Parathyroid adenoma (tissue), 2 donors: ENCODE data around the gene TADA1.

Experiments used
- H2AFZ ChIP-seq: fragments of 300-600 bp; sonication (generic); one replicate; pipeline ENCODE4 v1.7.0; 2017; ENCODE audit warnings: antibody characterized with exemption, mild to moderate bottlenecking
- H3K27ac ChIP-seq: fragments of 300-600 bp; sonication (generic); one replicate; pipeline ENCODE4 v1.7.0; 2017
- H3K27me3 ChIP-seq: fragments of 300-600 bp; sonication (generic); one replicate; pipeline ENCODE4 v1.7.0; 2017; ENCODE audit warnings: low read length; ENCODE audit not compliant: control insufficient read depth, insufficient read depth
- H3K36me3 ChIP-seq: fragments of 300-600 bp; sonication (generic); one replicate; pipeline ENCODE4 v1.7.0; 2017; ENCODE audit warnings: low read length; ENCODE audit not compliant: control insufficient read depth, insufficient read depth
- H3K4me1 ChIP-seq: fragments of 300-600 bp; sonication (generic); one replicate; pipeline ENCODE4 v1.7.0; 2017; ENCODE audit warnings: control low read depth
- H3K4me2 ChIP-seq: fragments of 300-600 bp; sonication (generic); one replicate; pipeline ENCODE4 v1.7.0; 2017; ENCODE audit warnings: low read length
- H3K4me3 ChIP-seq: fragments of 300-600 bp; sonication (generic); one replicate; pipeline ENCODE4 v1.7.0; 2017; ENCODE audit warnings: low read depth, low read length
- H3K79me2 ChIP-seq: fragments of 300-600 bp; sonication (generic); one replicate; pipeline ENCODE4 v1.7.0; 2017; ENCODE audit warnings: control low read depth
- H3K9ac ChIP-seq: fragments of 300-600 bp; sonication (generic); one replicate; pipeline ENCODE4 v1.7.0; 2017; ENCODE audit warnings: mild to moderate bottlenecking
- H3K9me3 ChIP-seq: fragments of 300-600 bp; sonication (generic); one replicate; pipeline ENCODE4 v1.7.0; 2017; ENCODE audit warnings: low read length; ENCODE audit not compliant: control insufficient read depth
- TF ChIP-seq, protein P1 (sequence below): fragments of 300-600 bp; sonication (generic); IDR thresholded peaks from one replicate; pipeline ENCODE4 v1.7.0; 2017; ENCODE audit warnings: antibody characterized with exemption, mild to moderate bottlenecking
- donor health status: primary hyperparathyroidism.

Gene TADA1

DNA sequence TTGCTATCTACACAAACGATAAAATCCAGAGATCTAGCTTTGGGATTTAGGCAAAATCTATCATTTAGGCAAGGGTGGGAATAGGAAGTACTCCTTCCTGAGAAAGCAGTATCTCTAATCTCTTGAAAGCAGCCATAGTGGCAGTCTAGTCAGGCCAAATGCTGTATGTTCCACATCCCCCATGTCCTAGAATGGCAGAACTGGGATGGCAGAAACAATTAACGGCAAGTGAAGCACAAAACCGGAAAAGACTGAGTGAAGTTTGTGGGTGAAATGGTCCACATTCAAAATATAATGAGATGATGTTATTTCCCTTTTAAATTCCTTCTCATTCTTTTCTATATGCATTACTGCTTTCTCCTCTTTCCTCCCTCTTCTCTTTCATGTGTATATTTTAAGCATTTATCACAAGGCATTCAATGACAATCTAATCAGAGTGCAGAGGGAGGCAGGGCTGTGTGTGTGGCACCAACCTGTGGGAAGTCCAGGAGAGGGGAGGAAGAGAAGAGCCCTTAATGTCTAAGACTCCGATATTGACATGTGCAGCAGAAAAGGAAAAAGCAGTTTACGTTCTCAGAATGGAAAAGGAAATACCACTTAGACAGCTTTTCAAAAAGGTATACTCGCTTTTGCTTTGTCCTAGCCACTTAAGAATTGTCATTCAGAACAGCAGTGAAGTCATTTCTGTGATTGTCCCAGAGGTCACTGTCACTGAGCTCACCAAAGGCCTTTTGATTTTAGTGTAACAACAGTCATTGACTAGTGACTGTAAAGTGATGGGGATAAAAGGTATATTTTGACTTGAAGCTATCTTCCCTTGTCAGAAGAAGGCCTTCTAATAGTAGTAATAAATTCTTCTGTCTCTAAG is 42.3 kb upstream of the TADA1 start:
- Histone ChIP-seq H3K9me3 (no peaks in the 10 kb centered on the region), H3K36me3 (no peaks in the 10 kb centered on the region), H2AFZ (no peak overlapping the region), H3K9ac (no peak overlapping the region), H3K79me2 (no peaks in the 10 kb centered on the region), H3K4me2 (no peak overlapping the region), H3K4me1 (no peaks in the 10 kb centered on the region), H3K27ac (no peak overlapping the region), H3K27me3 (peaks cover 8% of the 10 kb centered on the region), H3K4me3 (no peak overlapping the region)
- TF ChIP-seq, protein P1, sequence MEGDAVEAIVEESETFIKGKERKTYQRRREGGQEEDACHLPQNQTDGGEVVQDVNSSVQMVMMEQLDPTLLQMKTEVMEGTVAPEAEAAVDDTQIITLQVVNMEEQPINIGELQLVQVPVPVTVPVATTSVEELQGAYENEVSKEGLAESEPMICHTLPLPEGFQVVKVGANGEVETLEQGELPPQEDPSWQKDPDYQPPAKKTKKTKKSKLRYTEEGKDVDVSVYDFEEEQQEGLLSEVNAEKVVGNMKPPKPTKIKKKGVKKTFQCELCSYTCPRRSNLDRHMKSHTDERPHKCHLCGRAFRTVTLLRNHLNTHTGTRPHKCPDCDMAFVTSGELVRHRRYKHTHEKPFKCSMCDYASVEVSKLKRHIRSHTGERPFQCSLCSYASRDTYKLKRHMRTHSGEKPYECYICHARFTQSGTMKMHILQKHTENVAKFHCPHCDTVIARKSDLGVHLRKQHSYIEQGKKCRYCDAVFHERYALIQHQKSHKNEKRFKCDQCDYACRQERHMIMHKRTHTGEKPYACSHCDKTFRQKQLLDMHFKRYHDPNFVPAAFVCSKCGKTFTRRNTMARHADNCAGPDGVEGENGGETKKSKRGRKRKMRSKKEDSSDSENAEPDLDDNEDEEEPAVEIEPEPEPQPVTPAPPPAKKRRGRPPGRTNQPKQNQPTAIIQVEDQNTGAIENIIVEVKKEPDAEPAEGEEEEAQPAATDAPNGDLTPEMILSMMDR: no peak

DNA sequence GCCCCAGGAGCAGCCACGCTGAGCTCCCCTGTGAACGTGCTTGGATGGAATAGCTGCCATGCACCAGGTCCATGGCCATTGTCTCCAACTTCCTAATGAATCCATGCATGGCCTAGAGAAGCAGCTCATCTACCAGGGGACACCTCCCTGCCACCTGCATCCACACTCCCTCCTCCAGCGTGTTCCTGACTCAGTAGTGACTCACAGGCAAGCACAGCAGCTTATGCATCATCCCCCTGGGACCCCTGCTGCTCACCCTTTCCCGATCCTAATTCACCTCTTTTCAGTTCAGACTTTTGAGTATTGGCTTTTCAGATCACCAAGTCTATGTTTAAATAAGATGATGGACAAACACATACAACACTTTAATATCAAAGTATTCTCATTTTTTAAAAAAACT is 39.9 kb upstream of the TADA1 start:
- Histone ChIP-seq H3K4me2 (no peak overlapping the region), H3K4me1 (no peaks in the 10 kb centered on the region), H3K27me3 (peaks cover 8% of the 10 kb centered on the region), H3K27ac (no peak overlapping the region), H2AFZ (no peak overlapping the region), H3K79me2 (no peaks in the 10 kb centered on the region), H3K9ac (no peak overlapping the region), H3K9me3 (no peaks in the 10 kb centered on the region), H3K36me3 (no peaks in the 10 kb centered on the region), H3K4me3 (no peak overlapping the region)
- TF ChIP-seq, protein P1: no peak

GRCh38 chr1:166915042-166915441 is 39.0 kb upstream of the TADA1 start:
- TF ChIP-seq, protein P1: no peak
- H3K79me2 ChIP-seq: no peaks in the 10 kb centered on the region
- no peak overlapping the region for H2AFZ ChIP-seq
- H3K27ac ChIP-seq: no peak overlapping the region
- no peaks in the 10 kb centered on the region for H3K36me3 ChIP-seq
- H3K27me3 ChIP-seq: peaks cover under 1% of the 10 kb centered on the region
- H3K9ac ChIP-seq: no peak overlapping the region
- no peaks in the 10 kb centered on the region for H3K4me1 ChIP-seq
- no peak overlapping the region for H3K4me2 ChIP-seq
- no peaks in the 10 kb centered on the region for H3K9me3 ChIP-seq
- H3K4me3 ChIP-seq: no peak overlapping the region

DNA sequence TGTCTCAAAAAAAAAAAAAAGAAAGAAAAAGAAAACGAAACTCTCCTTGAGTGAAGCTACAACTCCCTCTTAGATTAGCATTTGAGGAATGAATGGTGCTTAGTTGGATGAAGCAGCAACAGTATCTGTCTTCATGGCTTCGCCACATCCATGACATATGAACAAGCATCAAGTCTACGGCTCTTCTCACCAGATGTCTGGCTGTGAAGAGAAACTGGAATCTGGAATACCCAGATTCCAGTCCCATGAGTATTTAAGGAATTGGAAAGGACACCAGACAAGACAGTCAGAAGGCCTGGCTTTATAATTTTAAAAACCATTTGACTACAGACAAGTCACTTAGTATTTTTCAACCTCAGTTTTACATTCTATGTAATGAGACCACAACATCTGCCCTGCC is 38.0 kb upstream of the TADA1 start:
- Histone ChIP-seq H3K36me3 (no peaks in the 10 kb centered on the region), H3K9me3 (no peaks in the 10 kb centered on the region), H3K79me2 (no peaks in the 10 kb centered on the region), H3K9ac (no peak overlapping the region), H3K27ac (no peak overlapping the region), H3K4me2 (no peak overlapping the region), H2AFZ (no peak overlapping the region), H3K4me1 (no peaks in the 10 kb centered on the region), H3K27me3 (no peaks in the 10 kb centered on the region), H3K4me3 (no peak overlapping the region)
- TF ChIP-seq, protein P1: no peak

- Histone ChIP-seq H3K9me3 (no peaks in the 10 kb centered on the region), H3K79me2 (no peaks in the 10 kb centered on the region), H3K4me3 (no peak overlapping the region), H3K27me3 (no peaks in the 10 kb centered on the region), H2AFZ (no peak overlapping the region), H3K36me3 (no peaks in the 10 kb centered on the region), H3K27ac (no peak overlapping the region), H3K4me1 (no peaks in the 10 kb centered on the region), H3K9ac (no peak overlapping the region), H3K4me2 (no peak overlapping the region)
- TF ChIP-seq, protein P1: no peak
These were observed 35.6 kb upstream of the TADA1 start for GRCh38 chr1:166911624-166912023.
